GM12878 (cell line): ENCODE measurements around the gene SESN1. TPM values are rescaled to one million over a fixed set of nuclear protein-coding genes. Genes with fewer than 3 reads are reported as not detected.

ENCODE experiments used
- ATAC-seq: fragments of 200-7000 bp; cut with Tn5 transposase; 3 replicates; pipeline ENCODE4 v1.9.1; 2020; ENCODE audit warnings: mild to moderate bottlenecking, moderate library complexity
- BruUV-seq: library from RNA; stranded (reverse); fragments of 400-500 nt; replicated peaks from 2 replicates; lab custom pipeline; 2021; lab: Mats Ljungman, UMichigan
- CTCF ChIA-PET: fragments of 300-600 bp; sonication (Branson Sonifier 250); formaldehyde crosslinking; extraction: SDS; loops from one replicate; lab custom pipeline; 2021; ENCODE audit warnings: inconsistent platforms; lab: Yijun Ruan, JAX
- POLR2A ChIA-PET: fragments of 350-600 bp; formaldehyde crosslinking; extraction: SDS; loops from one replicate; lab custom pipeline; 2021; ENCODE audit warnings: inconsistent platforms; lab: Charles Lee
- RAD21 ChIA-PET: fragments of 300-600 bp; sonication (Branson Sonifier 250); formaldehyde crosslinking; loops from one replicate; lab custom pipeline; 2023; ENCODE audit warnings: antibody characterized with exemption; ENCODE audit not compliant: unreplicated experiment; lab: Charles Lee
- SMC1A ChIA-PET: fragments of 300-600 bp; sonication (Branson Sonifier 250); formaldehyde crosslinking; loops from one replicate; lab custom pipeline; 2023; ENCODE audit not compliant: unreplicated experiment, uncharacterized antibody; lab: Charles Lee
- DNase-seq: peaks from one replicate; pipeline ENCODE4 v3.0.0-alpha.2; 2011; ENCODE audit warnings: low read depth, low spot score
- FAIRE-seq: peaks from 3 replicates; lab custom pipeline; 2011; peaks lifted over from hg19 to GRCh38; lab: Jason Lieb, UNC
- H2AFZ ChIP-seq: 2 replicates; pipeline ENCODE4 v1.6.0; 2011; ENCODE audit warnings: low read depth, low read length, control low read depth; ENCODE audit not compliant: control insufficient read depth
- H3K27ac ChIP-seq: 2 replicates; pipeline ENCODE4 v1.5.1; 2011; ENCODE audit warnings: control low read depth; ENCODE audit not compliant: control insufficient read depth, insufficient read depth
- H3K27me3 ChIP-seq, 2 experiments: replicated peaks in 1 of 2; 2 replicates each; pipeline versions ENCODE4 v1.6.0 to v1.6.1; 2011; ENCODE audit warnings: low read length in 1 of 2; ENCODE audit not compliant: control insufficient read depth in 2 of 2, insufficient read depth in 2 of 2
- H3K36me3 ChIP-seq, 2 experiments: 2 replicates each; pipeline ENCODE4 v1.5.1; 2011; ENCODE audit warnings: low read length in 1 of 2; ENCODE audit not compliant: control insufficient read depth in 2 of 2, insufficient read depth in 2 of 2
- H3K4me1 ChIP-seq: 2 replicates; pipeline ENCODE4 v1.6.1; 2011; ENCODE audit warnings: mild to moderate bottlenecking, low read length, moderate library complexity, mixed read lengths; ENCODE audit not compliant: control insufficient read depth, insufficient read depth
- H3K4me2 ChIP-seq: 2 replicates; pipeline ENCODE4 v1.6.0; 2011; ENCODE audit warnings: control low read depth; ENCODE audit not compliant: control insufficient read depth, insufficient read depth
- H3K4me3 ChIP-seq: fragments of 200-600 bp; sonication (generic); 2 replicates; pipeline ENCODE4 v1.5.1; 2016
- H3K79me2 ChIP-seq: 2 replicates; pipeline ENCODE4 v1.6.0; 2011; ENCODE audit warnings: low read length; ENCODE audit not compliant: control insufficient read depth, insufficient read depth
- H3K9ac ChIP-seq: 2 replicates; pipeline ENCODE4 v1.8.0; 2011; ENCODE audit warnings: low read length, control low read depth, mixed read lengths; ENCODE audit not compliant: control insufficient read depth, insufficient read depth
- H3K9me3 ChIP-seq: replicated peaks from 3 replicates; pipeline ENCODE4 v1.5.1; 2011; ENCODE audit warnings: mild to moderate bottlenecking, low read length; ENCODE audit not compliant: control insufficient read depth, insufficient read depth
- H4K20me1 ChIP-seq: 2 replicates; pipeline ENCODE4 v1.6.0; 2011; ENCODE audit not compliant: control insufficient read depth, insufficient read depth
- ATF2 ChIP-seq: IDR thresholded peaks from 2 replicates; pipeline ENCODE4 v1.6.1; 2012; ENCODE audit warnings: low read length, inconsistent platforms
- CBFB ChIP-seq: IDR thresholded peaks from 2 replicates; pipeline ENCODE4 v1.6.1; 2016; ENCODE audit warnings: antibody characterized with exemption, low read depth
- CEBPZ ChIP-seq: fragments of 150-350 bp; IDR thresholded peaks from 2 replicates; pipeline ENCODE4 v1.6.1; 2016; ENCODE audit warnings: low read depth, low read length
- CHD2 ChIP-seq: IDR thresholded peaks from 2 replicates; pipeline ENCODE4 v1.6.1; 2011; ENCODE audit warnings: low read depth, low read length, improper control_type of control experiment, borderline replicate concordance
- EZH2 ChIP-seq: IDR thresholded peaks from 2 replicates; pipeline ENCODE4 v1.6.1; 2012; ENCODE audit warnings: low read depth, mild to moderate bottlenecking, control low read depth, inconsistent platforms, low read length, borderline replicate concordance; ENCODE audit not compliant: control insufficient read depth
- MEF2A ChIP-seq: IDR thresholded peaks from 2 replicates; pipeline ENCODE4 v1.6.1; 2011; ENCODE audit warnings: low read depth, mild to moderate bottlenecking, low read length, moderate library complexity; ENCODE audit not compliant: insufficient read depth
- NBN ChIP-seq: fragments of 450-650 bp; IDR thresholded peaks from 2 replicates; pipeline ENCODE4 v1.6.1; 2016
- NFIC ChIP-seq: IDR thresholded peaks from 2 replicates; pipeline ENCODE4 v1.6.1; 2012; ENCODE audit warnings: low read depth, mild to moderate bottlenecking, inconsistent platforms, low read length, moderate library complexity
- NR2F1 ChIP-seq: fragments of 450-650 bp; conservative IDR thresholded peaks from 2 replicates; pipeline ENCODE4 v1.6.1; 2017; ENCODE audit warnings: mild to moderate bottlenecking
- PAX5 ChIP-seq: IDR thresholded peaks from 2 replicates; pipeline ENCODE4 v1.6.1; 2011; ENCODE audit warnings: low read depth, low read length, borderline replicate concordance
- POLR2AphosphoS5 ChIP-seq: IDR thresholded peaks from 2 replicates; pipeline ENCODE4 v1.6.1; 2011; ENCODE audit warnings: mild to moderate bottlenecking, low read length, inconsistent platforms
- RB1 ChIP-seq: fragments of 450-650 bp; formaldehyde crosslinking; IDR thresholded peaks from 2 replicates; pipeline ENCODE4 v1.6.1; 2017; ENCODE audit warnings: mild to moderate bottlenecking, borderline replicate concordance
- RFX5 ChIP-seq: IDR thresholded peaks from 2 replicates; pipeline ENCODE4 v1.6.1; 2011; ENCODE audit warnings: low read depth, low read length, improper control_type of control experiment
- SIN3A ChIP-seq: IDR thresholded peaks from 2 replicates; pipeline ENCODE4 v1.6.1; 2012; ENCODE audit warnings: low read depth, low read length, improper control_type of control experiment
- SIX5 ChIP-seq: IDR thresholded peaks from 2 replicates; pipeline ENCODE4 v1.6.1; 2011; ENCODE audit warnings: mild to moderate bottlenecking, low read depth, low read length, moderate library complexity; ENCODE audit not compliant: severe bottlenecking
- ZNF207 ChIP-seq: fragments of 450-650 bp; IDR thresholded peaks from 2 replicates; pipeline ENCODE4 v1.6.1; 2014; ENCODE audit warnings: antibody characterized with exemption, mild to moderate bottlenecking, borderline replicate concordance
- WGBS: methylation state at CpG from one replicate; pipeline ENCODE4 v1.1.6; 2016; ENCODE audit warnings: low lambda C conversion rate; ENCODE audit not compliant: insufficient replicate concordance, insufficient coverage; ENCODE audit errors: missing lambda C conversion rate; 5-methylcytosine and 5-hydroxymethylcytosine counted together
- in situ Hi-C: fragments of 300-500 bp; cut with MboI; formaldehyde crosslinking; loops from 9 replicates; pipeline ENCODE4 v1.14.3; 2018; ENCODE audit warnings: mixed read lengths
- intact Hi-C: fragments of 100-400 bp; cut with micrococcal nuclease; formaldehyde crosslinking; loops from one replicate; pipeline ENCODE4 v1.14.2; 2022; ENCODE audit not compliant: unreplicated experiment
- polyA plus RNA-seq, 11 experiments: library from polyadenylated mRNA; depleted of rRNA in 4 of 11; unstranded in 6 of 11; stranded (reverse) in 5 of 11; fragments of >200 nt; fragmentation: Nextera tagmentation in 4 of 11; fragmentation: Illumina TruSeq in 1 of 11; extraction: Ambion mirVana in 4 of 11; extraction: Trizol in 1 of 11; gene quantifications; 1 replicate in 1 of 11; 2 replicates in 10 of 11; pipeline versions ENCODE4 v1.2.1 to v1.2.3, GENCODE V29; 2011 to 2016; ENCODE audit warnings: inconsistent platforms in 2 of 11, missing spikeins in 2 of 11, low read depth in 1 of 11
- total RNA-seq, 4 experiments: library from RNA; depleted of rRNA in 3 of 4; stranded (reverse); fragments of >200 nt in 3 of 4; fragmentation: Illumina TruSeq in 1 of 4; extraction: Trizol in 1 of 4; gene quantifications; 2 replicates each; pipeline versions ENCODE4 v1.2.1 to v1.2.3, GENCODE V29; 2013 to 2021
- TF ChIP-seq, protein P1 (sequence below): IDR thresholded peaks from 2 replicates; pipeline ENCODE4 v1.6.1; 2011; ENCODE audit warnings: borderline replicate concordance, low read depth, mild to moderate bottlenecking, moderate library complexity, mixed read lengths, low read length; ENCODE audit not compliant: insufficient read depth; ENCODE audit errors: extremely low read length

The SESN1 gene
- total and polyA plus RNA-seq, 10 of the 15 experiments (the other 5 are each of a cell fraction or from before 2014, with no cell fraction given): 1.3 to 13.0 (median 3.3) TPM

DNA sequence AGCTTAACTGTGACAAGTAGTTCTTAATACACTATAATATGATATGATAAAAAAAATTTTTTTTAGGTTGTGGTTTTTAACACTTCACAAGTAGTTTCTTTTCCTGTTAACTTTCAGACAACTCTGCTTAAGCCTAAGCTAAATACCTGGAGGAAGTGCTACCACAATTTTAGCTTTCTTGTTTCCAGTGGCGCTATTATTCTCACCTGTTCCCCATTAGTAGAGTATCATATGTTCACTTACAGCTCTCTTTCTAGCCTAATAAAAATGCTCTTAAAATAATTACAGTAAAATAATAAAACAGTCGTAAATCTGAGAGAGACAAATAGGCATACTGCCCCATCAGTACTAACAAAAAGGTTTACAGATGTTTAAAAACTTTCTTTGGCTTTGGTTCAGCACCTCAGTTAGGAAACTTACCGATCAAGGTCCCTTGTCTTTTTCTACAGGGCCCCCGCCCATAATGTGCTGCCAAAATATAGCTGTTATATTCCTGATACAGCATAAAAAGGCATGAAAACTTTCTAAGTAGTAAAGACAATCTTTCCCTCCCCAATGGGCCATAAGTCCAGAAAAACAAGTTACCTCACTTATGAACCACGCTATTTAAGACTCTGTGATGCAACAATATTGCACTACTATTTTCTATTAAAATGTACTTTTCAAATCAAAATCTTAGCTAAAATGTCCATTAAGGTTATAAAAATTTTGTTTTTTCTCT is 57.9 kb downstream of the SESN1 start (continued):
- no peak for TF ChIP-seq NFIC
- no peak for TF ChIP-seq SIN3A
- TF ChIP-seq NR2F1: no peak

DNA sequence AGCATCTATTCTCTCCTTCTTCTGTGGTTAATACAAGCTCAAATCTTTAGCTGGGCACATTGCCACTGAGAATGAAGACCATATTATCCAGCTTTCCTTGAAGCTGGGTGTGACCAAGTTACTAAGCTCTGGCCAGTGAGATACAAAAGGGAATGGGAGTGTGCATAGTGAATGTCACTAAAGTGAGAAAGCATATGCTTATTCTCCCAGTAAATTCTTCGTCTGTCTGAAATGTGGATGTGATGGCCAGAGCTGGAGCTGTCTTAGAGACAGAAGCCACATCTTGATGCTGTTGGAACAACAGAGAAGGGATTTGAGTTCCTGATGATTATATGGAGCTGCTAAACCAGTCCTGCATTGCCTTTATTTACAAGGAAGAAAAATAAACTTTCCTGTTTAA is 60.1 kb downstream of the SESN1 start:
- H3K79me2 ChIP-seq: no peaks in the 10 kb centered on the region
- in situ Hi-C loops: no loop called here
- no peak for TF ChIP-seq ATF2
- TF ChIP-seq CHD2: no peak
- TF ChIP-seq, protein P1, sequence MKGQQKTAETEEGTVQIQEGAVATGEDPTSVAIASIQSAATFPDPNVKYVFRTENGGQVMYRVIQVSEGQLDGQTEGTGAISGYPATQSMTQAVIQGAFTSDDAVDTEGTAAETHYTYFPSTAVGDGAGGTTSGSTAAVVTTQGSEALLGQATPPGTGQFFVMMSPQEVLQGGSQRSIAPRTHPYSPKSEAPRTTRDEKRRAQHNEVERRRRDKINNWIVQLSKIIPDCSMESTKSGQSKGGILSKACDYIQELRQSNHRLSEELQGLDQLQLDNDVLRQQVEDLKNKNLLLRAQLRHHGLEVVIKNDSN: no peak
- no peak for TF ChIP-seq CEBPZ
- no peak for TF ChIP-seq MEF2A
- no peak for TF ChIP-seq ZNF207
- TF ChIP-seq POLR2AphosphoS5: no peak
- no peak for TF ChIP-seq CBFB
- TF ChIP-seq SIN3A: no peak
- no peak for TF ChIP-seq NBN
- no peak for TF ChIP-seq EZH2
- no peak for TF ChIP-seq RB1
- no peak for TF ChIP-seq RFX5
- TF ChIP-seq SIX5: no peak
- TF ChIP-seq PAX5: no peak
- TF ChIP-seq, all 136 proteins: peak for 0
- H3K4me2 ChIP-seq: no peak overlapping the region
- WGBS: 53% methylated on average over 1 of the region's 1 CpG
- RAD21 ChIA-PET: no interaction called here
- H3K27ac ChIP-seq: no peak overlapping the region
- no peak overlapping the region for H3K9ac ChIP-seq
- H3K4me1 ChIP-seq: no peaks in the 10 kb centered on the region
- CTCF ChIA-PET: no interaction called here
- H3K27me3 ChIP-seq: no peaks in the 10 kb centered on the region; a peak in 1 of 4 replicates
- H2AFZ ChIP-seq: no peak overlapping the region
- intact Hi-C loops: no loop called here
- H3K9me3 ChIP-seq: no peaks in the 10 kb centered on the region
- no TSS peak for BruUV-seq
- no peaks in the 10 kb centered on the region for H4K20me1 ChIP-seq
- ATAC-seq: no peak
- SMC1A ChIA-PET: no interaction called here
- no peaks in the 10 kb centered on the region for H3K36me3 ChIP-seq
- FAIRE-seq: no peak
- DNase-seq: no peak
- POLR2A ChIA-PET: no interaction called here
- no peak overlapping the region for H3K4me3 ChIP-seq
